Gastrocnemius medialis (tissue), 4 donors: ENCODE measurements around the gene UBAP1L. TPM values are rescaled to one million over a fixed set of nuclear protein-coding genes. Genes with fewer than 3 reads are reported as not detected.

Experiments used
- ATAC-seq, 2 donors: fragments of 150-250 bp; one replicate each; pipeline ENCODE4 v1.9.1; 2016
- DNase-seq, 2 donors: peaks; one replicate each; pipeline ENCODE4 v3.0.0-alpha.2; 2019
- H3K27ac ChIP-seq, 4 donors: fragments of 200-600 bp; sonication (generic); 1 replicate in 1 of 4; 2 replicates in 3 of 4; pipeline ENCODE4 v1.5.1; 2016 to 2018; ENCODE audit warnings: mild to moderate bottlenecking in 2 of 4, moderate library complexity in 1 of 4
- H3K27me3 ChIP-seq, 3 donors: fragments of 200-600 bp; sonication (generic) in 2 of 3; 1 replicate in 1 of 3; 2 replicates in 2 of 3; pipeline versions ENCODE4 v1.5.1 to v1.6.0; 2016 to 2019; ENCODE audit warnings: mild to moderate bottlenecking in 1 of 3, moderate library complexity in 1 of 3
- H3K36me3 ChIP-seq, 2 donors: fragments of 200-600 bp; sonication (generic) in 1 of 2; one replicate each; pipeline ENCODE4 v1.5.1; 2017 to 2018
- H3K4me1 ChIP-seq, 2 donors: fragments of 200-600 bp; sonication (generic) in 1 of 2; one replicate each; pipeline ENCODE4 v1.5.1; 2016 to 2017; ENCODE audit warnings: mild to moderate bottlenecking in 2 of 2
- H3K4me3 ChIP-seq, 4 donors: fragments of 200-600 bp; sonication (generic) in 3 of 4; 1 replicate in 1 of 4; 2 replicates in 3 of 4; pipeline ENCODE4 v1.5.1; 2016 to 2019; ENCODE audit warnings: mild to moderate bottlenecking in 2 of 4
- H3K9me3 ChIP-seq, 3 donors: fragments of 200-600 bp; sonication (generic) in 2 of 3; 1 replicate in 1 of 3; 2 replicates in 2 of 3; pipeline ENCODE4 v1.5.1; 2016 to 2019
- POLR2A ChIP-seq, 2 donors: fragments of 450-650 bp; IDR thresholded peaks; one replicate each; pipeline ENCODE4 v1.6.1; 2017; ENCODE audit warnings: antibody characterized with exemption in 2 of 2, mild to moderate bottlenecking in 2 of 2, moderate library complexity in 2 of 2
- in situ Hi-C, 4 donors: fragments of 200-750 bp; cut with MboI; loops; one replicate each; pipeline versions ENCODE4 v1.15.0 to v1.8.0; 2017; ENCODE audit warnings: low sequenced_read_pairs in 4 of 4
- intact Hi-C: fragments of 100-400 bp; cut with DNase I; formaldehyde crosslinking; loops from one replicate; pipeline ENCODE4 v1.15.1; 2023; ENCODE audit warnings: low total_unique reads
- total RNA-seq, 4 donors: library from RNA; depleted of rRNA; stranded (reverse); fragments of >200 nt; gene quantifications; one replicate each; pipeline versions ENCODE4 v1.1.0 to v1.2.3, GENCODE V29; 2016
- TF ChIP-seq, protein P1 (sequence below), 5 experiments: fragments of 450-650 bp in 3 of 5; fragments of 200-600 bp in 2 of 5; sonication (generic) in 2 of 5; IDR thresholded peaks in 4 of 5; conservative IDR thresholded peaks in 1 of 5; 1 replicate in 4 of 5; 2 replicates in 1 of 5; pipeline ENCODE4 v1.5.1; 2016 to 2019; ENCODE audit warnings: antibody characterized with exemption in 5 of 5, mild to moderate bottlenecking in 3 of 5, moderate library complexity in 3 of 5

The UBAP1L gene
- total RNA-seq, 4 donors from 2014 or later = 0.65 to 3.3 (median 1.4) TPM

DNA sequence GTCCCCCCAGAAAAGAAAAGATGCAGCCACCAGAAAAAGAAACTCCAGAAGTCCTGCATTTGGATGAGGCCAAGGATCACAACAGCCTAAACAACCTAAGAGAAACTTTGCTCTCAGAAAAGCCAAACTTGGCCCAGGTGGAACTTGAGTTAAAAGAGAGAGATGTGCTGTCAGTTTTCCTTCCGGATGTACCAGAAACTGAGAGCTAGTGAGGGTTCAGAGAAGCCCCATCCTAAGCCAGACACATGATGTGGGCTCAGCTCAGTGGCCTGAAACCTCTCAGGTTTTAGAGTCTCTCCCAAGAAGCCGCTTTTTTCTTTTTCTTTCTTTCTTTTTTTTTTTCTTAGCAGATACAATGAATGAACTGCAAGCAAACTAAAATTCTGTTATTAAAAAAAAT is 62.0 kb downstream of the UBAP1L start:
- Histone ChIP-seq H3K27ac (no peak overlapping the region), H3K27me3 (no peaks in the 10 kb centered on the region), H3K4me3 (no peak overlapping the region), H3K4me1 (peaks cover 8 to 17% of the 10 kb centered on the region in 2 donors), H3K36me3 (no peaks in the 10 kb centered on the region), H3K9me3 (no peaks in the 10 kb centered on the region)
- TF ChIP-seq POLR2A (IDR thresholded peaks at IDR 0.05) = no peak
- TF ChIP-seq, protein P1, sequence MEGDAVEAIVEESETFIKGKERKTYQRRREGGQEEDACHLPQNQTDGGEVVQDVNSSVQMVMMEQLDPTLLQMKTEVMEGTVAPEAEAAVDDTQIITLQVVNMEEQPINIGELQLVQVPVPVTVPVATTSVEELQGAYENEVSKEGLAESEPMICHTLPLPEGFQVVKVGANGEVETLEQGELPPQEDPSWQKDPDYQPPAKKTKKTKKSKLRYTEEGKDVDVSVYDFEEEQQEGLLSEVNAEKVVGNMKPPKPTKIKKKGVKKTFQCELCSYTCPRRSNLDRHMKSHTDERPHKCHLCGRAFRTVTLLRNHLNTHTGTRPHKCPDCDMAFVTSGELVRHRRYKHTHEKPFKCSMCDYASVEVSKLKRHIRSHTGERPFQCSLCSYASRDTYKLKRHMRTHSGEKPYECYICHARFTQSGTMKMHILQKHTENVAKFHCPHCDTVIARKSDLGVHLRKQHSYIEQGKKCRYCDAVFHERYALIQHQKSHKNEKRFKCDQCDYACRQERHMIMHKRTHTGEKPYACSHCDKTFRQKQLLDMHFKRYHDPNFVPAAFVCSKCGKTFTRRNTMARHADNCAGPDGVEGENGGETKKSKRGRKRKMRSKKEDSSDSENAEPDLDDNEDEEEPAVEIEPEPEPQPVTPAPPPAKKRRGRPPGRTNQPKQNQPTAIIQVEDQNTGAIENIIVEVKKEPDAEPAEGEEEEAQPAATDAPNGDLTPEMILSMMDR (IDR thresholded peaks at IDR 0.05 in 4 of 5, conservative IDR thresholded peaks at IDR 0.05 in 1 of 5) = no peak
- no peak for DNase-seq
- intact Hi-C loops (loop anchor here (5.0 kb wide), 1 partner anchor 234 kb away; the partner anchor contains the start of gene PARP16), in situ Hi-C loops (loop anchor here in 1 of 4 donors (5.0 kb wide), 1 partner anchor 34 kb away; no protein-coding TSS in a partner anchor)
- no peak for ATAC-seq

DNA sequence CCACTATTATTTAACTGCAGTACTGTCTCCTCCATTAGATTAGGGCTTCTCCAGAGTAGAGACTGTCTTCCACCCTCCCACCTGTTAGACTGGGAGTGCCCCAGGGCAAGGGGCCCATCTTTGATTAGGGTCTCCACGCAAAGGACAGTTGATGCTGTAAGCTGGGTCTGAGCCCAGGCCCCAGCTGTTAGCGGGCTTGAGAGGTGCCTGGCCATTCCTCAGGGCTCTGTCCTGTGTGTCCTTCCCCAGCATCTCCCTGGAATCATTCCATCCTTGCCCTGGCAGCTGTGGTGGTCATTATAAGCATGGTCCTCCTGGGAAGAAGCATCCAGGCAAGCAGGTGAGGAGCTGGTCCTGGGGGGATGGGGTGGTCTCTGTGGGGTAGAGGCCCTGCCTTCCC is 63.7 kb downstream of the UBAP1L start:
- Histone ChIP-seq H3K36me3 (no peaks in the 10 kb centered on the region), H3K27me3 (no peaks in the 10 kb centered on the region), H3K4me3 (no peak overlapping the region), H3K9me3 (no peaks in the 10 kb centered on the region), H3K4me1 (peaks cover 8 to 17% of the 10 kb centered on the region in 2 donors), H3K27ac (no peak overlapping the region)
- in situ Hi-C loops (loop anchor here in 1 of 4 donors (5.0 kb wide), 1 partner anchor 36 kb away; no protein-coding TSS in a partner anchor), intact Hi-C loops (loop anchor here (5.0 kb wide), 1 partner anchor 236 kb away; the partner anchor contains the start of gene PARP16)
- DNase-seq (no peak), ATAC-seq (no peak)
- TF ChIP-seq, protein P1 (IDR thresholded peaks at IDR 0.05 in 4 of 5, conservative IDR thresholded peaks at IDR 0.05 in 1 of 5) = no peak
- TF ChIP-seq POLR2A (IDR thresholded peaks at IDR 0.05) = no peak

DNA sequence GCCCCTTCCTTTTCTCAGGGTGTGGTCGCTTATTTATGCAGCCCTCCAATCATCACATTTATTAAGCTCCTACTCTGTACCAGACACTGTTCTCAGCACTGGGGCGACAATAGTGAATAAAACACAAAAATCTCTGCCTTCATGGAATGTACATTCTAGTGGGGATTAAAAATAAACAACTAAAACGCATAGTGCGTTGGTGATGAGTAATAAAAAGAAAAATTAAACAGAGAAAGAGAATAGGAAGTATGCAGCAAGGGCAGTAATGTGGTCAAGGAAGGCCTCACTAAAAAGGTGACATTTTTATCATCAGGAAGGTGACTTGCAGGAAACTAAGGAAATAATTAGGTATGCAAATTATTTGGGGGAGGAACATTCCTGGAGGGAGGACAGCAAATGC is 64.7 kb downstream of the UBAP1L start:
- H3K36me3 ChIP-seq = no peaks in the 10 kb centered on the region
- ATAC-seq (no peak), DNase-seq (no peak)
- no peaks in the 10 kb centered on the region for H3K27me3 ChIP-seq
- TF ChIP-seq, protein P1 (IDR thresholded peaks at IDR 0.05 in 4 of 5, conservative IDR thresholded peaks at IDR 0.05 in 1 of 5) = no peak
- TF ChIP-seq POLR2A (IDR thresholded peaks at IDR 0.05) = no peak
- no peak overlapping the region for H3K4me3 ChIP-seq
- intact Hi-C loops = loop anchor here (5.0 kb wide), 1 partner anchor 237 kb away; the partner anchor contains the start of gene PARP16
- H3K9me3 ChIP-seq = no peaks in the 10 kb centered on the region
- in situ Hi-C loops = loop anchor here in 1 of 4 donors (5.0 kb wide), 1 partner anchor 37 kb away; no protein-coding TSS in a partner anchor
- no peak overlapping the region for H3K27ac ChIP-seq
- H3K4me1 ChIP-seq = peaks cover 11 to 14% of the 10 kb centered on the region in 2 donors

DNA sequence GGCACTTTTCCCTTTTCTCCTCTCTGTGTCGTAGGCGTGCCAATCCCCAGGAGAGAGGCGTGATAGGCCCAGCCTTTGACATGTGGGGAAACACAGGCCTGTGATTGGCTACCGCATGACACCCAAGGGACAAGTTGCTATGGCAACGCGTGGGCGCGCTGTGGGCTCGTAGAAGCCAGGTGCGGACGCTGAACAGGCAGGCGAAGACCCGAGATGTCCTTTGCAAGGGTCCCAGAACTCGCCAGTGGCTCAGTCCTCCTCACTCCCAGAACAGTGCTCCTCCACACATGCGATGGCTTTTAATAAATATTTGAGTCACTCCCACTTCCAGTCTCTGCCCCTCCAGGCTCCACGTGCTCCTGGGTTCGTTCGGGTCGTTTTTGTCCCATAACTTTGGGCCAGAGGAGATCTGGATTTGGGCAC is 65.6 kb downstream of the UBAP1L start:
- no peaks in the 10 kb centered on the region for H3K27me3 ChIP-seq
- no peaks in the 10 kb centered on the region for H3K36me3 ChIP-seq
- TF ChIP-seq POLR2A (IDR thresholded peaks at IDR 0.05) = no peak
- TF ChIP-seq, protein P1 (IDR thresholded peaks at IDR 0.05 in 4 of 5, conservative IDR thresholded peaks at IDR 0.05 in 1 of 5) = no peak
- H3K27ac ChIP-seq = no peak overlapping the region
- peak; percentile 96 to 97 for ATAC-seq
- H3K9me3 ChIP-seq = no peaks in the 10 kb centered on the region
- intact Hi-C loops = no loop called here
- peaks cover 15 to 18% of the 10 kb centered on the region in 2 donors for H3K4me1 ChIP-seq
- DNase-seq = peak; percentile 86 to 92
- peak overlapping the region; percentile 41 to 57 (median 50) for H3K4me3 ChIP-seq
- in situ Hi-C loops = loop anchor here (25.0 kb wide), 2 partner anchors 213 to 238 kb away; partner anchors contain the start of genes PARP16 (in 3 of the 4) and RNU5A-1 (in 3 of the 4)
